Ascending aorta (tissue), 2 donors: ENCODE results near the gene LTK. TPM values are rescaled to one million over a fixed set of nuclear protein-coding genes. Genes with fewer than 3 reads are reported as not detected.

Source experiments
- DNase-seq, 2 donors: peaks; one replicate each; pipeline ENCODE4 v3.0.0-alpha.2; 2019; ENCODE audit warnings: low spot score in 2 of 2
- H3K27ac ChIP-seq, 2 donors: fragments of 200-600 bp; sonication (generic); one replicate each; pipeline ENCODE4 v1.5.1; 2016 to 2017; ENCODE audit warnings: mild to moderate bottlenecking in 1 of 2
- H3K27me3 ChIP-seq: fragments of 200-600 bp; sonication (generic); one replicate; pipeline ENCODE4 v1.5.1; 2017
- H3K36me3 ChIP-seq, 2 donors: fragments of 200-600 bp; sonication (generic); one replicate each; pipeline ENCODE4 v1.5.1; 2016
- H3K4me1 ChIP-seq, 2 donors: fragments of 200-600 bp; sonication (generic); one replicate each; pipeline ENCODE4 v1.5.1; 2016 to 2017; ENCODE audit warnings: mild to moderate bottlenecking in 1 of 2
- H3K4me3 ChIP-seq, 2 donors: fragments of 200-600 bp; sonication (generic); one replicate each; pipeline ENCODE4 v1.5.1; 2016 to 2017; ENCODE audit warnings: mild to moderate bottlenecking in 1 of 2
- H3K9me3 ChIP-seq, 2 donors: fragments of 200-600 bp; sonication (generic); one replicate each; pipeline ENCODE4 v1.5.1; 2016
- intact Hi-C: fragments of 100-400 bp; cut with DNase I; formaldehyde crosslinking; loops from one replicate; pipeline ENCODE4 v1.15.1; 2023
- total RNA-seq: library from RNA; depleted of rRNA; stranded (reverse); fragments of >200 nt; gene quantifications from one replicate; pipeline ENCODE4 v1.1.0, GENCODE V29; 2016
- TF ChIP-seq, protein P1 (sequence below), 3 experiments: fragments of 200-600 bp in 2 of 3; fragments of 450-650 bp in 1 of 3; sonication (generic) in 2 of 3; IDR thresholded peaks; one replicate each; pipeline ENCODE4 v1.5.1; 2016 to 2019; ENCODE audit warnings: antibody characterized with exemption in 3 of 3, mild to moderate bottlenecking in 1 of 3, moderate library complexity in 1 of 3

LTK gene
- total RNA-seq, 1 donor from 2014 or later = not detected

DNA sequence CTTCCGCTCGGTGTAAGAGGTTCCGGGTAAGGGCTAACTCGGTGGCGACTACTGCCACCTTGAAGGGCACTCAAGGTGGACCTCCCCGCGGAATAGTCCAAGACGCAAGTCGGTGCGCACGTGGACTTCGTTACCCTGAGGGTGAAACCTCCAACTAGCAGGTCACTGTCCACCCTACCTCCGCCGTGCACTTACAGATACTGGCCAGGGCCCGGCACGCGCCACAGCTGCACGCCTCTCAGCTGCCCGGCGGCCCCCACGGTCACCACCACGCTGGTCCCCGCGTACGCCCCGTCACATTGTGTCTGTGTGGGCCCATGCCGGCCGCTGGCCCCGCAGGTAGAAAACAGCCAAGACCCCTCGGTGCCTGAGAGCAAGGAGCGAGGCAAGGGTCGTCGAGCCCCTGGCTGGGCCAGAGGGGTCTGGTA is 1.1 kb downstream of the LTK start:
- Histone ChIP-seq H3K27ac (no peak overlapping the region), H3K27me3 (peaks cover 17% of the 10 kb centered on the region), H3K4me1 (peaks cover 4 to 17% of the 10 kb centered on the region in 2 donors), H3K9me3 (no peaks in the 10 kb centered on the region), H3K36me3 (peaks cover 0 to under 1% of the 10 kb centered on the region in 2 donors), H3K4me3 (peak overlapping the region; percentile 39 to 53)
- DNase-seq = no peak
- intact Hi-C loops = loop anchor here (10.0 kb wide), 1 partner anchor 782 kb away; no protein-coding TSS in a partner anchor
- TF ChIP-seq, protein P1, sequence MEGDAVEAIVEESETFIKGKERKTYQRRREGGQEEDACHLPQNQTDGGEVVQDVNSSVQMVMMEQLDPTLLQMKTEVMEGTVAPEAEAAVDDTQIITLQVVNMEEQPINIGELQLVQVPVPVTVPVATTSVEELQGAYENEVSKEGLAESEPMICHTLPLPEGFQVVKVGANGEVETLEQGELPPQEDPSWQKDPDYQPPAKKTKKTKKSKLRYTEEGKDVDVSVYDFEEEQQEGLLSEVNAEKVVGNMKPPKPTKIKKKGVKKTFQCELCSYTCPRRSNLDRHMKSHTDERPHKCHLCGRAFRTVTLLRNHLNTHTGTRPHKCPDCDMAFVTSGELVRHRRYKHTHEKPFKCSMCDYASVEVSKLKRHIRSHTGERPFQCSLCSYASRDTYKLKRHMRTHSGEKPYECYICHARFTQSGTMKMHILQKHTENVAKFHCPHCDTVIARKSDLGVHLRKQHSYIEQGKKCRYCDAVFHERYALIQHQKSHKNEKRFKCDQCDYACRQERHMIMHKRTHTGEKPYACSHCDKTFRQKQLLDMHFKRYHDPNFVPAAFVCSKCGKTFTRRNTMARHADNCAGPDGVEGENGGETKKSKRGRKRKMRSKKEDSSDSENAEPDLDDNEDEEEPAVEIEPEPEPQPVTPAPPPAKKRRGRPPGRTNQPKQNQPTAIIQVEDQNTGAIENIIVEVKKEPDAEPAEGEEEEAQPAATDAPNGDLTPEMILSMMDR (IDR thresholded peaks at IDR 0.05) = no peak

- Histone ChIP-seq H3K4me3 (peak overlapping the region; percentile 39 to 53), H3K9me3 (no peaks in the 10 kb centered on the region), H3K36me3 (no peaks in the 10 kb centered on the region), H3K4me1 (peaks cover 4 to 17% of the 10 kb centered on the region in 2 donors), H3K27ac (no peak overlapping the region), H3K27me3 (peaks cover 17% of the 10 kb centered on the region)
- TF ChIP-seq, protein P1 (IDR thresholded peaks at IDR 0.05) = no peak
- intact Hi-C loops = loop anchor here (10.0 kb wide), 1 partner anchor 783 kb away; no protein-coding TSS in a partner anchor
- DNase-seq = no peak
These were observed 1.7 kb downstream of the LTK start for GRCh38 chr15:41511899-41512369.

- Histone ChIP-seq H3K36me3 (no peaks in the 10 kb centered on the region), H3K9me3 (no peaks in the 10 kb centered on the region), H3K27ac (no peak overlapping the region), H3K4me1 (peaks cover 4 to 17% of the 10 kb centered on the region in 2 donors), H3K4me3 (peak overlapping the region; percentile 39 to 53), H3K27me3 (peaks cover 17% of the 10 kb centered on the region)
- TF ChIP-seq, protein P1 (IDR thresholded peaks at IDR 0.05) = no peak
- DNase-seq = no peak
- intact Hi-C loops = loop anchor here (10.0 kb wide), 1 partner anchor 783 kb away; no protein-coding TSS in a partner anchor
These were observed 2.2 kb downstream of the LTK start for GRCh38 chr15:41511331-41511898.

- TF ChIP-seq, protein P1 (IDR thresholded peaks at IDR 0.05) = no peak
- intact Hi-C loops = loop anchor here (10.0 kb wide), 1 partner anchor 784 kb away; no protein-coding TSS in a partner anchor
- H3K4me1 ChIP-seq = peaks cover 4 to 17% of the 10 kb centered on the region in 2 donors
- H3K9me3 ChIP-seq = no peaks in the 10 kb centered on the region
- H3K36me3 ChIP-seq = no peaks in the 10 kb centered on the region
- H3K27me3 ChIP-seq = peaks cover 17% of the 10 kb centered on the region
- no peak overlapping the region for H3K27ac ChIP-seq
- no peak overlapping the region for H3K4me3 ChIP-seq
- no peak for DNase-seq
These were observed 2.9 kb downstream of the LTK start for GRCh38 chr15:41510728-41511127.

DNA sequence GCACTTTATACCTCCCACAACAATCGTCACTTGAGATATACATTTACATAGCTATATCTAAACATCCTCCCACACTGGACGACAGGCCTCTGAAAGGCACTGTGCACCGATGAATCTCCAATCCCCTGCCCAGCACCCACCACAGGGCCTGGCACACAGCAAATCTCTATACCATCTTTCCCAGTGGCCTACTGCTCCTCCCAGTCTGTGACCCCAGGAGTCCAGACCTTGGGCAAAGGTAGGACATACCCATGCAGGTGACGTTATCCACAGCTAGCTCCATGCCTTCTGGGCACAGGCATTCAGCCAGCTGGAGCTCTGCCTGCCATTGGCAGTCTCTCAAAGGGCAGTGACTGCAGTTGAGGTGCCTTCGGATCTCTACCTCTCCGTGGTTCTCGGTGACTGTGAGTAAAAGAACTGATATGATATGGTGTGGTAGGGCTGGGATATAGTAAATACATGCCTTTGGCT is 5.8 kb downstream of the LTK start:
- no peak overlapping the region for H3K4me3 ChIP-seq
- H3K27ac ChIP-seq = no peak overlapping the region
- no peak for DNase-seq
- H3K36me3 ChIP-seq = no peaks in the 10 kb centered on the region
- no peaks in the 10 kb centered on the region for H3K9me3 ChIP-seq
- TF ChIP-seq, protein P1 (IDR thresholded peaks at IDR 0.05) = no peak
- intact Hi-C loops = no loop called here
- H3K27me3 ChIP-seq = peaks cover 20% of the 10 kb centered on the region
- H3K4me1 ChIP-seq = peaks cover 4 to 11% of the 10 kb centered on the region in 2 donors
